HEK293T (cell line): ENCODE data around the gene ANKS1B.

Source experiments
- BHLHE40 ChIP-seq: fragments of 450-650 bp; IDR thresholded peaks from 2 replicates; pipeline ENCODE4 v1.6.1; 2016; ENCODE audit warnings: mild to moderate bottlenecking, moderate library complexity, borderline replicate concordance
- FOXK2 ChIP-seq: fragments of 450-650 bp; IDR thresholded peaks from 2 replicates; pipeline ENCODE4 v1.6.1; 2016; ENCODE audit warnings: mild to moderate bottlenecking
- FOXM1 ChIP-seq: fragments of 450-650 bp; IDR thresholded peaks from 2 replicates; pipeline ENCODE4 v1.6.1; 2017; ENCODE audit warnings: mild to moderate bottlenecking, borderline replicate concordance
- LEF1 ChIP-seq: fragments of 450-650 bp; IDR thresholded peaks from 2 replicates; pipeline ENCODE4 v1.6.1; 2017; ENCODE audit warnings: mild to moderate bottlenecking, borderline replicate concordance
- SP1 ChIP-seq: fragments of 450-650 bp; IDR thresholded peaks from 2 replicates; pipeline ENCODE4 v1.6.1; 2017
- SUZ12 ChIP-seq: fragments of 450-650 bp; IDR thresholded peaks from 2 replicates; pipeline ENCODE4 v1.6.1; 2016; ENCODE audit warnings: mild to moderate bottlenecking

- TF ChIP-seq SP1 (no peak), SUZ12 (no peak), BHLHE40 (no peak), FOXK2 (no peak), LEF1 (no peak), FOXM1 (no peak)
These were observed 1045.4 kb downstream of the ANKS1B start for GRCh38 chr12:98939350-98939749.
